Stimulated activated CD8-positive, alpha-beta memory T cell treated with anti-CD3 and anti-CD28 coated beads, Interleukin-2, amount 100 ng/mL, for 1 hour (primary cell): ENCODE data around the gene GK2.

ENCODE experiments used
- DNase-seq, 2 donors: peaks; one replicate each; pipeline ENCODE4 v3.0.0-alpha.2; 2020; ENCODE audit warnings: low read depth in 2 of 2

Gene GK2

GRCh38 chr4:79408063-79408462 is at the start of gene GK2:
GK2 (minus strand) TSS chr4:79408228; CDS start chr4:79408200, 28 bp downstream.
- DNase-seq = no peak

- DNase-seq = no peak
Observed at GRCh38 chr4:79455216-79455615, 47.2 kb upstream of the GK2 start.

GRCh38 chr4:79454656-79455055 is 46.6 kb upstream of the GK2 start:
- no peak for DNase-seq

- no peak for DNase-seq
Observed at GRCh38 chr4:79450053-79450452, 42.0 kb upstream of the GK2 start.

- no peak for DNase-seq
Observed at GRCh38 chr4:79446145-79446544, 38.1 kb upstream of the GK2 start.

- DNase-seq = no peak
Observed at GRCh38 chr4:79445371-79445781, 37.3 kb upstream of the GK2 start.

GRCh38 chr4:79442422-79442821 is 34.4 kb upstream of the GK2 start:
- no peak for DNase-seq

- DNase-seq = no peak
Observed at GRCh38 chr4:79439489-79439888, 31.5 kb upstream of the GK2 start.

GRCh38 chr4:79431839-79432238 is 23.8 kb upstream of the GK2 start:
- no peak for DNase-seq

GRCh38 chr4:79429113-79429903 is 21.3 kb upstream of the GK2 start:
- DNase-seq = no peak

GRCh38 chr4:79426989-79427388 is 19.0 kb upstream of the GK2 start:
- no peak for DNase-seq

GRCh38 chr4:79425586-79425985 is 17.6 kb upstream of the GK2 start:
- DNase-seq = no peak

- DNase-seq = no peak
Observed at GRCh38 chr4:79421483-79421882, 13.5 kb upstream of the GK2 start.

GRCh38 chr4:79413886-79414285 is 5.9 kb upstream of the GK2 start:
- no peak for DNase-seq

GRCh38 chr4:79413032-79413885 is 5.2 kb upstream of the GK2 start:
- DNase-seq = no peak

GRCh38 chr4:79404666-79405065 is 3.4 kb downstream of the GK2 start:
- no peak for DNase-seq

GRCh38 chr4:79403356-79403755 is 4.7 kb downstream of the GK2 start:
- no peak for DNase-seq

GRCh38 chr4:79402332-79402851 is 5.6 kb downstream of the GK2 start:
- no peak for DNase-seq

GRCh38 chr4:79399076-79399475 is 9.0 kb downstream of the GK2 start:
- DNase-seq = no peak

GRCh38 chr4:79397951-79398350 is 10.1 kb downstream of the GK2 start:
- no peak for DNase-seq

- no peak for DNase-seq
Observed at GRCh38 chr4:79396794-79397193, 11.2 kb downstream of the GK2 start.

GRCh38 chr4:79395841-79396240 is 12.2 kb downstream of the GK2 start:
- DNase-seq = no peak

GRCh38 chr4:79390890-79391289 is 17.1 kb downstream of the GK2 start:
- no peak for DNase-seq
